K562 (cell line): ENCODE data around the gene DENND2A. TPM values are rescaled to one million over a fixed set of nuclear protein-coding genes. Genes with fewer than 3 reads are reported as not detected.
A peak's percentile ranks its signal among the peaks of the same experiment; 100 is the strongest.

Experiments used
- ATAC-seq: fragments of 200-7000 bp; cut with Tn5 transposase; 3 replicates; pipeline ENCODE4 v1.9.1; 2020; ENCODE audit warnings: moderate library complexity
- BruUV-seq: library from RNA; stranded (reverse); fragments of 400-500 nt; replicated peaks from 2 replicates; lab custom pipeline; 2021; lab: Mats Ljungman, UMichigan
- CTCF ChIA-PET: fragments of 300-600 bp; formaldehyde crosslinking; extraction: SDS; loops from one replicate; lab custom pipeline; 2021; ENCODE audit warnings: low intra/inter-chr PET ratio; lab: Yijun Ruan, JAX
- POLR2A ChIA-PET: fragments of 300-600, 350-650 bp; sonication (Branson Sonifier 250); formaldehyde crosslinking; extraction: SDS; loops from one replicate; lab custom pipeline; 2021; ENCODE audit warnings: antibody characterized with exemption, inconsistent platforms; lab: Yijun Ruan, JAX
- DNase-seq, 4 experiments: peaks; one replicate each; pipeline versions ENCODE4 v3.0.0 to v3.0.0-alpha.2; 2011 to 2018; ENCODE audit warnings: low spot score in 3 of 4, mixed read lengths in 3 of 4; ENCODE audit errors: extremely low read depth in 1 of 4
- FAIRE-seq: peaks from 2 replicates; lab custom pipeline; 2011; peaks lifted over from hg19 to GRCh38; lab: Jason Lieb, UNC
- H2AFZ ChIP-seq: 2 replicates; pipeline ENCODE4 v1.6.0; 2011; ENCODE audit warnings: low read depth, low read length, control low read depth, inconsistent platforms
- H3K27ac ChIP-seq: fragments of 200-600 bp; 3 replicates; pipeline ENCODE4 v1.8.0; 2011; ENCODE audit warnings: low read depth, mild to moderate bottlenecking, control low read depth, inconsistent platforms, low read length, moderate library complexity, mixed read lengths; ENCODE audit errors: extremely low read depth
- H3K27me3 ChIP-seq, 2 experiments: fragments of 300-600 bp in 1 of 2; 2 replicates in 1 of 2; 3 replicates in 1 of 2; pipeline versions ENCODE4 v1.6.0 to v1.8.0; 2011; ENCODE audit warnings: inconsistent platforms in 2 of 2, low read length in 2 of 2, mild to moderate bottlenecking in 1 of 2, mixed read lengths in 1 of 2, moderate library complexity in 1 of 2; ENCODE audit not compliant: control insufficient read depth in 2 of 2, insufficient read depth in 2 of 2
- H3K36me3 ChIP-seq: fragments of 300-600 bp; 3 replicates; pipeline ENCODE4 v1.8.0; 2011; ENCODE audit warnings: mild to moderate bottlenecking, low read length, inconsistent platforms; ENCODE audit not compliant: control insufficient read depth, insufficient read depth
- H3K4me1 ChIP-seq, 2 experiments: fragments of 200-600 bp in 1 of 2; replicated peaks in 1 of 2; 2 replicates in 1 of 2; 3 replicates in 1 of 2; pipeline versions ENCODE4 v1.5.1 to v1.8.0; 2011; ENCODE audit warnings: inconsistent platforms in 2 of 2, low read length in 2 of 2, mild to moderate bottlenecking in 1 of 2, mixed read lengths in 1 of 2, moderate library complexity in 1 of 2; ENCODE audit not compliant: control insufficient read depth in 2 of 2, insufficient read depth in 2 of 2
- H3K4me2 ChIP-seq: 2 replicates; pipeline ENCODE4 v1.6.1; 2011; ENCODE audit warnings: low read length, control low read depth, inconsistent platforms, mixed read lengths; ENCODE audit not compliant: insufficient read depth
- H3K4me3 ChIP-seq: fragments of 200-600 bp; sonication (generic), shearing (Covaris generic); 2 replicates; pipeline ENCODE4 v1.5.1; 2016; ENCODE audit warnings: control low read depth, inconsistent platforms
- H3K79me2 ChIP-seq: fragments of 200-600 bp; 3 replicates; pipeline ENCODE4 v1.8.0; 2011; ENCODE audit warnings: low read length, inconsistent platforms; ENCODE audit not compliant: control insufficient read depth, insufficient read depth
- H3K9ac ChIP-seq, 2 experiments: 2 replicates each; pipeline versions ENCODE4 v1.6.0 to v1.6.1; 2011; ENCODE audit warnings: low read depth in 2 of 2, low read length in 2 of 2, control low read depth in 1 of 2, inconsistent platforms in 1 of 2, mild to moderate bottlenecking in 1 of 2, mixed read lengths in 1 of 2; ENCODE audit not compliant: insufficient read depth in 1 of 2
- H3K9me1 ChIP-seq: one replicate; pipeline ENCODE4 v1.6.0; 2011; ENCODE audit warnings: inconsistent platforms, mild to moderate bottlenecking, low read length, moderate library complexity; ENCODE audit not compliant: control insufficient read depth, insufficient read depth
- H3K9me3 ChIP-seq: replicated peaks from 2 replicates; pipeline ENCODE4 v1.5.1; 2011; ENCODE audit warnings: low read depth, low read length, inconsistent platforms; ENCODE audit not compliant: control insufficient read depth, insufficient read depth
- H4K20me1 ChIP-seq: replicated peaks from 2 replicates; pipeline ENCODE4 v1.6.1; 2011; ENCODE audit warnings: low read length, inconsistent platforms, mixed read lengths; ENCODE audit not compliant: control insufficient read depth, insufficient read depth
- CHCHD3 ChIP-seq: fragments of 250-450 bp; sonication (Bioruptor Pico); IDR thresholded peaks from 2 replicates; pipeline ENCODE4 v2.1.2; 2022; ENCODE audit warnings: mild to moderate bottlenecking
- FOXM1 ChIP-seq, 2 experiments: fragments of 450-650 bp in 1 of 2; sonication (generic) in 1 of 2; formaldehyde crosslinking in 1 of 2; IDR thresholded peaks; 2 replicates each; pipeline versions ENCODE4 v1.6.1 to v1.9.0; 2017 to 2022; ENCODE audit warnings: low read depth in 2 of 2, mild to moderate bottlenecking in 2 of 2, missing genetic modification reagents in 1 of 2, moderate library complexity in 1 of 2
- KAT2B ChIP-seq: IDR thresholded peaks from one replicate; pipeline ENCODE4 v1.6.1; 2012; ENCODE audit warnings: low read depth, mild to moderate bottlenecking, control low read depth, inconsistent platforms, low read length, moderate library complexity
- L3MBTL2 ChIP-seq: fragments of 450-650 bp; IDR thresholded peaks from 2 replicates; pipeline ENCODE4 v1.6.1; 2016; ENCODE audit warnings: mild to moderate bottlenecking, moderate library complexity
- MAFG ChIP-seq: fragments of 450-650 bp; conservative IDR thresholded peaks from 2 replicates; pipeline ENCODE4 v1.6.1; 2016; ENCODE audit warnings: missing genetic modification characterization, missing compliant biosample characterization
- MTA3 ChIP-seq: fragments of 450-650 bp; formaldehyde crosslinking; IDR thresholded peaks from 2 replicates; pipeline ENCODE4 v1.6.1; 2017; ENCODE audit warnings: mild to moderate bottlenecking, borderline replicate concordance
- POLR2B ChIP-seq: fragments of 450-650 bp; IDR thresholded peaks from 2 replicates; pipeline ENCODE4 v1.6.1; 2018; ENCODE audit warnings: low read depth; ENCODE audit not compliant: partially characterized antibody
- POLR2G ChIP-seq: fragments of 200-400 bp; formaldehyde crosslinking; IDR thresholded peaks from 2 replicates; pipeline ENCODE4 v1.6.1; 2017; ENCODE audit warnings: low read depth, mild to moderate bottlenecking, antibody characterized with exemption, low read length, moderate library complexity
- RAD21 ChIP-seq, 2 experiments: fragments of 250-450 bp in 1 of 2; fragments of 450-650 bp in 1 of 2; sonication (Bioruptor Pico) in 1 of 2; formaldehyde crosslinking in 1 of 2; IDR thresholded peaks in 1 of 2; conservative IDR thresholded peaks in 1 of 2; 2 replicates each; pipeline versions ENCODE4 v1.4.0 to v1.8.0; 2020 to 2022; ENCODE audit warnings: mild to moderate bottlenecking in 2 of 2, moderate library complexity in 1 of 2
- RBM39 ChIP-seq: fragments of 200-400 bp; formaldehyde crosslinking; optimal IDR thresholded peaks from 2 replicates; pipeline ENCODE3; 2018; ENCODE audit warnings: low read depth, low read length
- RNF2 ChIP-seq: sonication (generic); IDR thresholded peaks from 2 replicates; pipeline ENCODE4 v1.6.1; 2016
- SREBF1 ChIP-seq: fragments of 150-350 bp; IDR thresholded peaks from 2 replicates; pipeline ENCODE4 v1.6.1; 2014; ENCODE audit warnings: antibody characterized with exemption, low read depth, low read length, borderline replicate concordance
- SRSF1 ChIP-seq: fragments of 200-400 bp; formaldehyde crosslinking; IDR thresholded peaks from 2 replicates; pipeline ENCODE4 v1.6.1; 2017; ENCODE audit warnings: mild to moderate bottlenecking, low read depth, low read length, moderate library complexity
- TAF15 ChIP-seq: fragments of 200-400 bp; formaldehyde crosslinking; IDR thresholded peaks from 2 replicates; pipeline ENCODE4 v1.6.1; 2017; ENCODE audit warnings: mild to moderate bottlenecking, low read depth, low read length, moderate library complexity
- ZC3H4 ChIP-seq: sonication (generic); formaldehyde crosslinking; IDR thresholded peaks from 2 replicates; pipeline ENCODE4 v1.9.0; 2021; ENCODE audit warnings: missing genetic modification reagents, borderline replicate concordance
- ZKSCAN3 ChIP-seq: fragments of 250-450 bp; sonication (Bioruptor Pico); IDR thresholded peaks from 2 replicates; pipeline ENCODE4 v1.4.0; 2020
- ZNF584 ChIP-seq: fragments of 200-800 bp; sonication (Bioruptor generic); IDR thresholded peaks from 2 replicates; pipeline ENCODE4 v1.6.1; 2016; ENCODE audit warnings: low read depth, mild to moderate bottlenecking, missing genetic modification characterization, missing compliant biosample characterization
- WGBS: fragments of 100-300 bp; shearing (Covaris generic); methylation state at CpG from one replicate; pipeline ENCODE4 v1.1.6; 2016; ENCODE audit warnings: low coverage, mixed read lengths; ENCODE audit not compliant: insufficient coverage; ENCODE audit errors: missing lambda C conversion rate; 5-methylcytosine and 5-hydroxymethylcytosine counted together
- in situ Hi-C: fragments of 300-500 bp; cut with MboI; formaldehyde crosslinking; loops from 4 replicates; pipeline ENCODE4 v1.15.0; 2018; ENCODE audit warnings: inconsistent platforms, mixed read lengths
- intact Hi-C: fragments of 100-400 bp; cut with micrococcal nuclease; formaldehyde crosslinking; loops from 2 replicates; pipeline ENCODE4 v1.14.2; 2022
- polyA plus RNA-seq, 8 experiments: library from polyadenylated mRNA; depleted of rRNA in 4 of 8; stranded (reverse) in 5 of 8; unstranded in 3 of 8; fragments of >200 nt; fragmentation: Nextera tagmentation in 2 of 8; fragmentation: Illumina TruSeq in 1 of 8; extraction: Ambion mirVana in 2 of 8; extraction: Trizol in 1 of 8; gene quantifications; 2 replicates each; pipeline versions ENCODE4 v1.2.1 to v1.2.3, GENCODE V29; 2011 to 2014; ENCODE audit warnings: inconsistent platforms in 1 of 8, missing spikeins in 1 of 8
- total RNA-seq, 7 experiments: library from RNA; depleted of rRNA in 6 of 7; stranded (reverse); fragments of >200 nt in 6 of 7; fragmentation: Illumina TruSeq in 2 of 7; extraction: Trizol in 2 of 7; gene quantifications; 2 replicates each; pipeline versions ENCODE4 v1.2.1 to v1.2.3, GENCODE V29; 2011 to 2021; ENCODE audit warnings: low replicate concordance in 1 of 7
- TF ChIP-seq, protein P1 (sequence below): IDR thresholded peaks from 3 replicates; pipeline ENCODE4 v1.6.1; 2011; ENCODE audit warnings: borderline replicate concordance, mild to moderate bottlenecking, moderate library complexity; ENCODE audit not compliant: insufficient read length; ENCODE audit errors: extremely low read depth
- TF ChIP-seq, protein P2 (sequence below): fragments of 250-450 bp; sonication (Bioruptor Pico); IDR thresholded peaks from 2 replicates; pipeline ENCODE4 v1.5.0; 2020; ENCODE audit warnings: mild to moderate bottlenecking

The DENND2A gene
- total and polyA plus RNA-seq, 9 of the 15 experiments (the other 6 are each of a cell fraction or from before 2014, with no cell fraction given) = not detected

- no peak overlapping the region for H3K9ac ChIP-seq
- WGBS = 5% methylated on average over 9 of the region's 9 CpGs
- H3K4me1 ChIP-seq = no peaks in the 10 kb centered on the region
- peaks cover 44 to 75% of the 10 kb centered on the region in 2 experiments for H3K27me3 ChIP-seq
- POLR2A ChIA-PET = interaction anchor here (0.6 kb wide), 1 partner anchor 759 kb away, joined by 3 read pairs; no protein-coding TSS in a partner anchor
- peak in 1 of 4 experiments; percentile 7 for DNase-seq
- CTCF ChIA-PET = no interaction called here
- H3K9me1 ChIP-seq = no peaks in the 10 kb centered on the region
- no peak overlapping the region for H3K4me3 ChIP-seq
- no peak for FAIRE-seq
- no peak overlapping the region for H2AFZ ChIP-seq
- no peak for ATAC-seq
- H3K27ac ChIP-seq = no peak overlapping the region
- H3K4me2 ChIP-seq = no peak overlapping the region
- BruUV-seq = no TSS peak
- intact Hi-C loops = no loop called here
- H4K20me1 ChIP-seq = no peaks in the 10 kb centered on the region; the same call in 1 of the 2 replicates
- H3K36me3 ChIP-seq = no peaks in the 10 kb centered on the region
- in situ Hi-C loops = no loop called here
- H3K9me3 ChIP-seq = no peaks in the 10 kb centered on the region
- no peaks in the 10 kb centered on the region for H3K79me2 ChIP-seq
- TF ChIP-seq ZNF584 (no peak), ZC3H4 (CRISPR knock-in tag) (no peak), SRSF1 (no peak), RBM39 (no peak), CHCHD3 (CRISPR knock-in tag) (no peak), ZKSCAN3 (CRISPR knock-in tag) (no peak), SREBF1 (no peak), L3MBTL2 (no peak), FOXM1 (IDR thresholded peaks at IDR 0.05; ENCODE audit: low read depth) (no peak), FOXM1 (CRISPR knock-in tag; IDR thresholded peaks at IDR 0.05; ENCODE audit: low read depth) (no peak), RNF2 (no peak), POLR2G (no peak), KAT2B (no peak), TAF15 (no peak), MTA3 (no peak), MAFG (tag) (no peak), POLR2B (no peak), RAD21 (CRISPR knock-in tag; conservative IDR thresholded peaks at IDR 0.05 in 1 of 2, IDR thresholded peaks at IDR 0.05 in 1 of 2) (no peak)
- TF ChIP-seq, protein P1, sequence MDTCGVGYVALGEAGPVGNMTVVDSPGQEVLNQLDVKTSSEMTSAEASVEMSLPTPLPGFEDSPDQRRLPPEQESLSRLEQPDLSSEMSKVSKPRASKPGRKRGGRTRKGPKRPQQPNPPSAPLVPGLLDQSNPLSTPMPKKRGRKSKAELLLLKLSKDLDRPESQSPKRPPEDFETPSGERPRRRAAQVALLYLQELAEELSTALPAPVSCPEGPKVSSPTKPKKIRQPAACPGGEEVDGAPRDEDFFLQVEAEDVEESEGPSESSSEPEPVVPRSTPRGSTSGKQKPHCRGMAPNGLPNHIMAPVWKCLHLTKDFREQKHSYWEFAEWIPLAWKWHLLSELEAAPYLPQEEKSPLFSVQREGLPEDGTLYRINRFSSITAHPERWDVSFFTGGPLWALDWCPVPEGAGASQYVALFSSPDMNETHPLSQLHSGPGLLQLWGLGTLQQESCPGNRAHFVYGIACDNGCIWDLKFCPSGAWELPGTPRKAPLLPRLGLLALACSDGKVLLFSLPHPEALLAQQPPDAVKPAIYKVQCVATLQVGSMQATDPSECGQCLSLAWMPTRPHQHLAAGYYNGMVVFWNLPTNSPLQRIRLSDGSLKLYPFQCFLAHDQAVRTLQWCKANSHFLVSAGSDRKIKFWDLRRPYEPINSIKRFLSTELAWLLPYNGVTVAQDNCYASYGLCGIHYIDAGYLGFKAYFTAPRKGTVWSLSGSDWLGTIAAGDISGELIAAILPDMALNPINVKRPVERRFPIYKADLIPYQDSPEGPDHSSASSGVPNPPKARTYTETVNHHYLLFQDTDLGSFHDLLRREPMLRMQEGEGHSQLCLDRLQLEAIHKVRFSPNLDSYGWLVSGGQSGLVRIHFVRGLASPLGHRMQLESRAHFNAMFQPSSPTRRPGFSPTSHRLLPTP = no peak
- TF ChIP-seq, protein P2, sequence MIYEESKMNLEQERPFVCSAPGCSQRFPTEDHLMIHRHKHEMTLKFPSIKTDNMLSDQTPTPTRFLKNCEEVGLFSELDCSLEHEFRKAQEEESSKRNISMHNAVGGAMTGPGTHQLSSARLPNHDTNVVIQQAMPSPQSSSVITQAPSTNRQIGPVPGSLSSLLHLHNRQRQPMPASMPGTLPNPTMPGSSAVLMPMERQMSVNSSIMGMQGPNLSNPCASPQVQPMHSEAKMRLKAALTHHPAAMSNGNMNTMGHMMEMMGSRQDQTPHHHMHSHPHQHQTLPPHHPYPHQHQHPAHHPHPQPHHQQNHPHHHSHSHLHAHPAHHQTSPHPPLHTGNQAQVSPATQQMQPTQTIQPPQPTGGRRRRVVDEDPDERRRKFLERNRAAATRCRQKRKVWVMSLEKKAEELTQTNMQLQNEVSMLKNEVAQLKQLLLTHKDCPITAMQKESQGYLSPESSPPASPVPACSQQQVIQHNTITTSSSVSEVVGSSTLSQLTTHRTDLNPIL = no peak
Observed at GRCh38 chr7:140592964-140593671, 47.5 kb downstream of the DENND2A start.
